ENCODE results near the gene VSIR. TPM values are rescaled to one million over a fixed set of nuclear protein-coding genes. Genes with fewer than 3 reads are reported as not detected.

Gene VSIR
- total RNA-seq, 4 donors from 2014 or later: 54.3 to 77.0 (median 61.6) TPM

DNA sequence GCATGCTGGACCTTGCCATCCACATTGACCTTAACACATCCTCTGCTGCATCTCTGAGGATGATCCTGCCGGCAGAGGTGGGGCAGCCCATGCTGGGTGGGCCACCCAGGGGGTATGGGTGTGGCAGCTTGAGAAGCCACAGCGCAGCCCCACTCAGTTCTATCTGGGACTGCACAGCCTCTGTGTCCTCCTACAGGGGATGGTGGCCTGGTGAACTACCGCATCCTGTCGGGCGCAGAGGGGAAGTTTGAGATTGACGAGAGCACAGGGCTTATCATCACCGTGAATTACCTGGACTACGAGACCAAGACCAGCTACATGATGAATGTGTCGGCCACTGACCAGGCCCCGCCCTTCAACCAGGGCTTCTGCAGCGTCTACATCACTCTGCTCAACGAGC is 41.5 kb downstream of the VSIR start:
- intact Hi-C loops (cut with DNase I; ENCODE audit: low total_unique reads): no loop called here
- in situ Hi-C loops (cut with MboI; ENCODE audit: low pct_ligation_motif_present in 1 of 4, low pct_unique_long_range_greater_than_20kb in 1 of 4, low sequenced_read_pairs in 3 of 4): no loop called here
- Histone ChIP-seq H3K36me3 (no peaks in the 10 kb centered on the region), H3K4me3 (no peak overlapping the region), H3K27me3 (no peaks in the 10 kb centered on the region), H3K27ac (no peak overlapping the region), H3K4me1 (peaks cover 41 to 47% (median 42%) of the 10 kb centered on the region in 4 donors), H3K9me3 (no peaks in the 10 kb centered on the region)
- 89 to 100% methylated on average over 1 to 12 of the region's 12 CpGs for WGBS, 2 donors (ENCODE audit: low coverage in 1 of 2)
- no peak for DNase-seq
- TF ChIP-seq POLR2AphosphoS5 (IDR thresholded peaks at IDR 0.05): no peak
- TF ChIP-seq POLR2A (IDR thresholded peaks at IDR 0.05): no peak
- TF ChIP-seq, protein P1, sequence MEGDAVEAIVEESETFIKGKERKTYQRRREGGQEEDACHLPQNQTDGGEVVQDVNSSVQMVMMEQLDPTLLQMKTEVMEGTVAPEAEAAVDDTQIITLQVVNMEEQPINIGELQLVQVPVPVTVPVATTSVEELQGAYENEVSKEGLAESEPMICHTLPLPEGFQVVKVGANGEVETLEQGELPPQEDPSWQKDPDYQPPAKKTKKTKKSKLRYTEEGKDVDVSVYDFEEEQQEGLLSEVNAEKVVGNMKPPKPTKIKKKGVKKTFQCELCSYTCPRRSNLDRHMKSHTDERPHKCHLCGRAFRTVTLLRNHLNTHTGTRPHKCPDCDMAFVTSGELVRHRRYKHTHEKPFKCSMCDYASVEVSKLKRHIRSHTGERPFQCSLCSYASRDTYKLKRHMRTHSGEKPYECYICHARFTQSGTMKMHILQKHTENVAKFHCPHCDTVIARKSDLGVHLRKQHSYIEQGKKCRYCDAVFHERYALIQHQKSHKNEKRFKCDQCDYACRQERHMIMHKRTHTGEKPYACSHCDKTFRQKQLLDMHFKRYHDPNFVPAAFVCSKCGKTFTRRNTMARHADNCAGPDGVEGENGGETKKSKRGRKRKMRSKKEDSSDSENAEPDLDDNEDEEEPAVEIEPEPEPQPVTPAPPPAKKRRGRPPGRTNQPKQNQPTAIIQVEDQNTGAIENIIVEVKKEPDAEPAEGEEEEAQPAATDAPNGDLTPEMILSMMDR (IDR thresholded peaks at IDR 0.05): no peak

- TF ChIP-seq, protein P1 (IDR thresholded peaks at IDR 0.05): peak in 1 of 5 experiments; percentile 6
- TF ChIP-seq POLR2A (IDR thresholded peaks at IDR 0.05): no peak
- no peak for TF ChIP-seq EP300 (IDR thresholded peaks at IDR 0.05; ENCODE audit: low read depth)
- TF ChIP-seq POLR2AphosphoS5 (IDR thresholded peaks at IDR 0.05): peak in 1 of 3 donors; percentile 11
- Histone ChIP-seq H3K36me3 (no peaks in the 10 kb centered on the region), H3K27ac (peak overlapping the region; percentile 82 to 92 (median 86)), H3K4me1 (peaks cover 32 to 43% (median 42%) of the 10 kb centered on the region in 4 donors), H3K27me3 (no peaks in the 10 kb centered on the region), H3K9me3 (no peaks in the 10 kb centered on the region), H3K4me3 (no peak overlapping the region)
- DNase-seq: peak; percentile 86
- in situ Hi-C loops (cut with MboI; ENCODE audit: low pct_ligation_motif_present in 1 of 4, low pct_unique_long_range_greater_than_20kb in 1 of 4, low sequenced_read_pairs in 3 of 4): loop anchor here in 1 of 4 donors (10.0 kb wide), 1 partner anchor 46 kb away; the partner anchor contains the start of gene VSIR
- WGBS, 2 donors (ENCODE audit: low coverage in 1 of 2): 29 to 54% methylated on average over 3 to 10 of the region's 10 CpGs
- intact Hi-C loops (cut with DNase I; ENCODE audit: low total_unique reads): no loop called here
Observed at GRCh38 chr10:71729161-71729636, 44.1 kb downstream of the VSIR start.

GRCh38 chr10:71727738-71728737 is 45.3 kb downstream of the VSIR start:
- intact Hi-C loops (cut with DNase I; ENCODE audit: low total_unique reads) (no loop called here), in situ Hi-C loops (cut with MboI; ENCODE audit: low pct_ligation_motif_present in 1 of 4, low pct_unique_long_range_greater_than_20kb in 1 of 4, low sequenced_read_pairs in 3 of 4) (loop anchor here in 1 of 4 donors (10.0 kb wide), 1 partner anchor 47 kb away; the partner anchor contains the start of gene VSIR)

More at GRCh38 chr10:71727738-71728737, 45.3 kb downstream of the VSIR start:
- Histone ChIP-seq H3K4me1 (peaks cover 32 to 43% (median 42%) of the 10 kb centered on the region in 4 donors), H3K4me3 (no peak overlapping the region), H3K27ac (peak overlapping the region; percentile 82 to 92 (median 86)), H3K9me3 (no peaks in the 10 kb centered on the region), H3K36me3 (no peaks in the 10 kb centered on the region), H3K27me3 (no peaks in the 10 kb centered on the region)
- 20% methylated on average over 8 of the region's 8 CpGs; no CpG with 5 or more reads in 1 of the 2 donors for WGBS, 2 donors (ENCODE audit: low coverage in 1 of 2)
- DNase-seq: peak; percentile 89
- no peak for TF ChIP-seq EP300 (IDR thresholded peaks at IDR 0.05; ENCODE audit: low read depth)
- TF ChIP-seq POLR2AphosphoS5 (IDR thresholded peaks at IDR 0.05): peak; percentile 27 to 68 (median 36)
- TF ChIP-seq, protein P1 (IDR thresholded peaks at IDR 0.05): no peak
- no peak for TF ChIP-seq POLR2A (IDR thresholded peaks at IDR 0.05)

Data from transverse colon (tissue), 4 donors.